ENCODE measurements around the gene KRTAP21-3. TPM values are rescaled to one million over a fixed set of nuclear protein-coding genes. Genes with fewer than 3 reads are reported as not detected.
"Not testable (repeated sequence)": the region's sequence is repeated elsewhere in the genome, so short reads cannot be mapped to it uniquely, and the experiment has no call there.

KRTAP21-3 gene
- not detected in 2 replicates for polyA plus RNA-seq (2011; rRNA removed)
- polyA minus RNA-seq (2011; rRNA and poly(A)+ RNA removed) = not detected in 2 replicates

DNA sequence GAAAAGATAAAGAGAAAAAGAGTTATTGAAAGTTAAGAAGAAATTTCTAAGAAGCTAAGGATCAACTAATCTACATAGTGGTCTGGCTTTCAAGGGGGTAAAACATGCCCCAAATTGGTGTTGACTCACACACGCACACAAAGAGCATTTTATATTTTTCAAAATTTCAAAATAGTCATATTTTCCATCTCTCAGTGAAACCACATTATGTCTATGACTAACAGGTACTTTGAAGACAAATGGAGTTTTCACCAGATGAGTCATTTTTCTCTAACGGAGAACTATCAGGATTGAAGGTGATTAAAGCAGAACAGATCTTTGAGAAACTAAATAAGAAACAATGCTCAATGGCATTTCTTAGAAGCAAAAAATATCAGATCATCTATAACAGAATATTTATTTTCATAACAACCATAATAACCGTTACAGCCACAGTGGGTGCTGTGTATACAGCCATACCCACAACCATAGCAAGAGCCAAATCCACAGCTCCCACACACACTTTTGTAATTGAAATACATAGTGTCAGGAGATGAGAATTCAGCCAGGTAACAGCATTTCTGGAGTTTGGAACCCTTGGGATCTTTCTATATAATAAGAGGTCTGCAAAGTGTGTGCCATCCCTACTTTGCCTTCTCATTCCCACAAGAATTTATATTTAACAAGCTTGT lies at the start of gene KRTAP21-3:
KRTAP21-3 (minus strand) TSS at position 539 of the 671 bp plus-strand sequence; CDS start at position 521, 18 bp downstream.
- H3K27ac ChIP-seq (ENCODE audit: low read depth, low read length) = no peak within 1 kb of the TSS
- ChIA-PET CTCF (no interaction called here), POLR2A (no interaction called here)
- H3K27me3 ChIP-seq (ENCODE audit: control insufficient read depth, insufficient read depth, low read length) = no peaks in the 10 kb centered on the region
- TF ChIP-seq, protein P1, sequence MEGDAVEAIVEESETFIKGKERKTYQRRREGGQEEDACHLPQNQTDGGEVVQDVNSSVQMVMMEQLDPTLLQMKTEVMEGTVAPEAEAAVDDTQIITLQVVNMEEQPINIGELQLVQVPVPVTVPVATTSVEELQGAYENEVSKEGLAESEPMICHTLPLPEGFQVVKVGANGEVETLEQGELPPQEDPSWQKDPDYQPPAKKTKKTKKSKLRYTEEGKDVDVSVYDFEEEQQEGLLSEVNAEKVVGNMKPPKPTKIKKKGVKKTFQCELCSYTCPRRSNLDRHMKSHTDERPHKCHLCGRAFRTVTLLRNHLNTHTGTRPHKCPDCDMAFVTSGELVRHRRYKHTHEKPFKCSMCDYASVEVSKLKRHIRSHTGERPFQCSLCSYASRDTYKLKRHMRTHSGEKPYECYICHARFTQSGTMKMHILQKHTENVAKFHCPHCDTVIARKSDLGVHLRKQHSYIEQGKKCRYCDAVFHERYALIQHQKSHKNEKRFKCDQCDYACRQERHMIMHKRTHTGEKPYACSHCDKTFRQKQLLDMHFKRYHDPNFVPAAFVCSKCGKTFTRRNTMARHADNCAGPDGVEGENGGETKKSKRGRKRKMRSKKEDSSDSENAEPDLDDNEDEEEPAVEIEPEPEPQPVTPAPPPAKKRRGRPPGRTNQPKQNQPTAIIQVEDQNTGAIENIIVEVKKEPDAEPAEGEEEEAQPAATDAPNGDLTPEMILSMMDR (IDR thresholded peaks at IDR 0.05; ENCODE audit: low read depth, low read length) = no peak
- no peak for DNase-seq (ENCODE audit: low read depth, low spot score)
- H3K4me3 ChIP-seq (ENCODE audit: low read depth, low read length) = no peak within 1 kb of the TSS
- peaks cover 9% of the 10 kb centered on the region for H3K9me3 ChIP-seq (ENCODE audit: control insufficient read depth, insufficient read depth, low read length)

- H3K4me3 ChIP-seq (ENCODE audit: low read depth, low read length) = no peak overlapping the region
Observed at GRCh38 chr21:30760776-30761175, 42.2 kb upstream of the KRTAP21-3 start.

GRCh38 chr21:30758306-30758705 lies 39.7 kb upstream of the KRTAP21-3 start:
- TF ChIP-seq, protein P1 (IDR thresholded peaks at IDR 0.05; ENCODE audit: low read depth, low read length) = no peak
- CTCF ChIA-PET = no interaction called here
- POLR2A ChIA-PET = no interaction called here

More at GRCh38 chr21:30760776-30761175, 42.2 kb upstream of the KRTAP21-3 start:
- H3K9me3 ChIP-seq (ENCODE audit: control insufficient read depth, insufficient read depth, low read length) = peaks cover 6% of the 10 kb centered on the region
- H3K27ac ChIP-seq (ENCODE audit: low read depth, low read length) = no peak overlapping the region
- ChIA-PET POLR2A (no interaction called here), CTCF (no interaction called here)
- no peak for DNase-seq (ENCODE audit: low read depth, low spot score)
- TF ChIP-seq, protein P1 (IDR thresholded peaks at IDR 0.05; ENCODE audit: low read depth, low read length) = no peak
- H3K27me3 ChIP-seq (ENCODE audit: control insufficient read depth, insufficient read depth, low read length) = no peaks in the 10 kb centered on the region

DNA sequence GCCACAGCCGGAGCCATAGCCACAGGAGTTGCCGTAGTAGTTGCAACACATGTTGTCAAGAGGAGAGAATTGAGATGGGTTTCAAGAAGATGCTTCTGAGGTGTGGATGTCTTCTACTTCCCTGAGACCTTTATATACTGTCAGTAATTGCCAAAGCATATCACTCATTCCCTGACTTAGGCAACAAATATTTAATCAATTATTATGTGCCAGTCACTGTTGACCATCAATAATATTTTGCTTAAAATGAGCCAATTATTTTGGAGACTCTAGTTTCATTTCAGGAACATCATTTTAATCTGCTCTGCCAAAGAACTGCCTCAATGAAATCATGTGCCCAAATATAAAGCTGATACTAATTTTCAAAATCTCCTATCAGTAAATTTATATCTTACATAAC lies 36.8 kb upstream of the KRTAP21-3 start, which contains the start of gene KRTAP21-1:
KRTAP21-1 (minus strand) TSS at position 101 of the 400 bp plus-strand sequence; CDS start at position 51, 50 bp downstream.
- H3K4me3 ChIP-seq (ENCODE audit: low read depth, low read length); POLR2A ChIA-PET; DNase-seq (ENCODE audit: low read depth, low spot score); H3K27ac ChIP-seq (ENCODE audit: low read depth, low read length); CTCF ChIA-PET; H3K27me3 ChIP-seq (ENCODE audit: control insufficient read depth, insufficient read depth, low read length); H3K9me3 ChIP-seq (ENCODE audit: control insufficient read depth, insufficient read depth, low read length): not testable (repeated sequence)

More at GRCh38 chr21:30758306-30758705, 39.7 kb upstream of the KRTAP21-3 start:
- no peak overlapping the region for H3K4me3 ChIP-seq (ENCODE audit: low read depth, low read length)
- H3K27me3 ChIP-seq (ENCODE audit: control insufficient read depth, insufficient read depth, low read length) = no peaks in the 10 kb centered on the region
- DNase-seq (ENCODE audit: low read depth, low spot score) = no peak
- H3K27ac ChIP-seq (ENCODE audit: low read depth, low read length) = no peak overlapping the region
- H3K9me3 ChIP-seq (ENCODE audit: control insufficient read depth, insufficient read depth, low read length) = peaks cover 10% of the 10 kb centered on the region

DNA sequence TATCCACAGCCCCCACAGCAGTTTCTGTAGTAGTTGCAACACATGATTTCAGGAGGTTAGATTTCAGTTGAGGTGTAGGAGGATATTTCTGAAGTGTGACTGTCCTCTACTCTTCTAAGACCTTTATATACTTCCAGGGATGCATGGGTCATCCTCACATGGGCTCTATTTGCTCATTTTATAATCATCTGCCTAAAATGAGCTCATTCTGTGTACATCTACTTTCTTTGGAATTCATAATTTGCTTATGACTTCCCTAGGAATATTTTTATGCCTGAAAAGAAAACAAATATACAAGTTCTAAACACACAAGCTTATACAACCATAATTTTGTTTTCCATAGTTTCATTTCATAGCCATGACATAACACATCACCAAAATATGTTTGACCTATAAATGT lies 28.6 kb upstream of the KRTAP21-3 start, which contains the start of gene KRTAP21-2:
KRTAP21-2 (minus strand) TSS at position 101 of the 400 bp plus-strand sequence; CDS start at position 44, 57 bp downstream.
- Histone ChIP-seq H3K27me3 (ENCODE audit: control insufficient read depth, insufficient read depth, low read length) (no peaks in the 10 kb centered on the region), H3K9me3 (ENCODE audit: control insufficient read depth, insufficient read depth, low read length) (peaks cover 8% of the 10 kb centered on the region; the same call in 1 of the 2 replicates), H3K4me3 (ENCODE audit: low read depth, low read length) (no peak within 1 kb of the TSS), H3K27ac (ENCODE audit: low read depth, low read length) (no peak within 1 kb of the TSS)
- ChIA-PET CTCF (no interaction called here), POLR2A (no interaction called here)
- DNase-seq (ENCODE audit: low read depth, low spot score) = no peak
- TF ChIP-seq, protein P1 (IDR thresholded peaks at IDR 0.05; ENCODE audit: low read depth, low read length) = no peak
